NCI-H2196 treated with DMSO at 0.1 percent for 48 hours (cell line): ENCODE measurements around the gene SELENOO.

Experiments
- DNase-seq: peaks from one replicate; lab custom pipeline; 2025; ENCODE audit not compliant: unreplicated experiment; lab: John Stamatoyannopoulos, UW

Gene SELENOO

GRCh38 chr22:50252082-50253045, 51.6 kb downstream of the SELENOO start:
- no peak for DNase-seq

- DNase-seq: no peak
Measured at GRCh38 chr22:50253046-50253915, 52.5 kb downstream of the SELENOO start.

DNA sequence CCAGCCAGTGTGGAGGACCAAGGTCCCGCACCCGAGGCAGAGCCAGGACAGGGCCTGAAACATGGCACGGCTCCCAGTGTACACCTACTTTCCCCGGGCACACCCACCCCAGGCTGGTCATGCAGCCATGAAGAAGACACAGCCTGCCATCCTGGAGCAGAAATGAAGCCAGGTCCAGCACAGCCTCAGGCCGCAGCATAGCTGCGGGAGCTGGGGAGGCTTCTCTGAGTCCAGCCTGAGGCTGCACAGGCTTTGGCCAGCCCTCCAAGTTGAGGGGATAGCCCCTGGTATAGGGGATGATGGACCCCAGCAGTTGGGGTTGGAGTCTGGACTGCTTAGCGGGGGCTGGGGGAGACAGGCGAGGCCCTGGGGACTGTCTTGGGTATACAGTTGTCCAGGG, 53.1 kb downstream of the SELENOO start:
- DNase-seq: no peak

DNA sequence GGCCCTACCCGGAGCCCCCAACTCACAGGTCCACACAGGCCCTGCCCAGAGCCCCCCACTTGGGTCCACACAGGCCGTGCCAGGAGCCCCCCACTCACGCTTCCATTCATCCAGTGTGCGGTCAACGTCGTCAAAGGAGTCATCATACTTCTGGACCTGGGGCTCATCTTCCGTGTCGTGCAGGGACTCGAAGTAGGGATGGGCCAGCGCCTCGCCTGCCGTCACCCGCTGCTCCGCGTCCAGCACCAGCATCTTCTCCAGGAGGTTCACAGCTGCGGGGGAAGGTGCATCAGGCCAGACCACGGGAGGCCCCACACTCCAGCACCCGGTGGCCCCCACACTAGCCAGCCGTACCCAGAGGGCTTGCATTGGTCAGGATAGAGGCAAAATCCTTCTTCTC, 54.3 kb downstream of the SELENOO start:
- no peak for DNase-seq

DNA sequence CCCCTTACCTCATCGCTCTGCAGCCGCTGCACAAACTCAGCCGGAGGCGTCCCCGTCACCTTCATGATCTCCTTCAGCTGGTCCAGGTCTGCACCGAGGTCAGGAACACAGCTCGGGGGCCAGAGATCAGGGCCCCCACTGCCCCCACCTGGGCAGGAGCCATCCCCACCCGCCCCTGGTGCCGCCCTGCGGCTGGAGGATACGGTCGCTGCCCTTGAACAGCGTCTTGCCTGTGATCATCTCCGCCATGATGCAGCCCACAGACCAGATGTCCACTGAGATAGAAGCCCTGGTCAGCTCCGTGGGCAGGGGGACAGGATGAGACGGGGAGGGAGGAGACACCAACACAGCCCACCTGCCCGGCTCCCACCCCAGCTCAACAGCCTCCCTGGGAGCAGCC, 54.8 kb downstream of the SELENOO start:
- no peak for DNase-seq

GRCh38 chr22:50256258-50256862, 55.5 kb downstream of the SELENOO start:
- no peak for DNase-seq

DNA sequence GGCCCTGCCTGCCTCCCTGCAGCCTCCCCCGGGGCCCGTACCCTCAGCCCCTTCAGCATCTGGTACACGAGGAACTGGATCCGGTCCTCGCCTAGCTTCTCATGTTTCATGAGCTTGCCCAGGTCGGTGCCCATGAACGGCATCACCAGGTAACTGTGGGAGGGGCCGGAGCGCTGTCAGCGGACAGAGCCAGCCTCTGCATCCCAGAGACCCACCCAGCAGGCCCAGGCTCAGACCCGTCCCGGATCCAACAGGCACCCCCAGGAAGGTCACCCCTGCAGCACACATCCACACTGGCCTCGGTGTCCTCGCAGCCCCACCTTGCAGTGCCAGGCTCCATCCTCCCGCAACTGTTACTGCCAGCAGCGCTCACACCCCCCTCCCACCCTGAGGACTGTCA, 56.2 kb downstream of the SELENOO start:
- DNase-seq: no peak

GRCh38 chr22:50257451-50258360, 56.9 kb downstream of the SELENOO start:
- DNase-seq: no peak

DNA sequence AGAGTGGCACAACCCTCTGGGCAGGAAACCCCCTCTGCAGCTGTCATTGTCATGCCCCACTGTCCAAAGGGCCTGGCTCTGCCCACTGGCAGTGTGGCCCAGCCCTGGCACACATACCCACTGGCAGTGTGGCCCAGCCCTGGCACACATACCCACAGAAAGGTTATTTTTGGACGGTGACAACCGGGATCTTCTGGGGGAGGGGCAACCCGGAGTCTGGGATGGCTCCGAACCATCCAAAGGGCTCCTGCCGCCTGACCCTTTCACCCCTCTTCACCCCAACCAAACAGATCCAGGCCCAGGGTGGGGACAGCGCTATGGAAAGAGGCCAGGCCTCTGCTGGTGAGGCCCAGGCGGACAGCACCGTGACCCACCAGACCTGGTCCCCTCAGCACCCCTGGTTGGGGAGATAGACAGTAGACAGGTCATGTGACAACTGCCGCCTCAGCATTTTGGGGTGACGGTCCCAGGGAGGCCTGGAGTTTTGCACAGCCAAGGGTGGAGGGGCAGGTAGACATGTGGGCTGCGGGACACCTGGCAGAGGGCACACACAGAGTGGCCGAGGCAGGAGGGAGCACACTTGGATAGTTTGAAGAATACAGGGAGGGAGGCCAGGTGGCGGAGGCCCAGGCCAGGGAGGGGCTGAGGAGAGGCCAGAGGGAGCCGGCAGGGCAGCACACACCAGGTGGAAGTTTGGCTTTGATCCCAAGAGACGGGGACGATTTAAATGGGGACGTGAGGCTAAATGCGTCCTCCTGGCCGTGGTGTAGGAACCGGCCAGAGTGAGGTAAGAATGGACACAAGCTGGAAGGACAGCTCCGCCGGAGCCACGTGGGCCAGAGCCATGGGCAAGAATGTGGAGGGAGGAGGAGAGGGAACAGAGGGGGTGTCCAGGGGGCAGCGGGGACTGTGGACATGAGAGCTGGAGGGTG, 57.8 kb downstream of the SELENOO start:
- no peak for DNase-seq

DNA sequence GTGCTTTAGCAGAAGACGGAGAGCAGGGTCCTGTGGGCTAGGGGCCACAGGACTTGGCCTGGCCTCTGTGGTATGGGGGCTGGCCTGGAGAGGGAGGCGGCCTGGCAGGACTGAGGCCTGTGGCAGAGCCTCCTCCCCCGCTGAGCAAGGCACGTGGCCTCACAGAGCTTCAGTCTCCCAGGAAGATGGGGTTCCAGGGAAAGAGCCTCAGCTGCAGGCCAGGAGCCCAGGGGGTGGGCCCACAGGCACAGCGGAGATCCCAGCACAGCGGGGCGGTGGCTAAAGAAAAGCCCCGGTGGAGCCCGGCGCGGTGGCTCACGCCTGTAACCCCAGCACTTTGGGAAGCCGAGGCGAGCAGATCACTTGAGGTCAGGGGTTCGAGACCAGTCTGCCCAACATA, 58.5 kb downstream of the SELENOO start:
- no peak for DNase-seq

DNA sequence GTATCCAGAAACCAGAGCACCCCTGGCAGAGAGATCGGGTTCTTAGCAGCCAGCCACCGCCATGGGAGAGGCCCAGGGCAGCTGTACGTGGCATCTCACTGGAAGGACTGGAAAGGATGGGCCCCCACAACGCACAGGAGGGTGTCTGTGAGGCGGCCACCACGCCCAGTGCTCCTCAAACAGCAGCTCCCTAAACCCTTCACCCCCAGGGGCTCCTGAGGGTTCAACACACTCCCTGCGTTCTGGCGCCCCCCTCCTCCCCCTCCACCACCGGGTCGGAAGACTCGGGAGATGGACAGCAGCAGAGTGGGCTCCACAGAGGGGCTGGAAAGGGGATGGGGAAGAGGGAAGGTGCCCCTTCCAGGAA, 59.6 kb downstream of the SELENOO start:
- no peak for DNase-seq

DNA sequence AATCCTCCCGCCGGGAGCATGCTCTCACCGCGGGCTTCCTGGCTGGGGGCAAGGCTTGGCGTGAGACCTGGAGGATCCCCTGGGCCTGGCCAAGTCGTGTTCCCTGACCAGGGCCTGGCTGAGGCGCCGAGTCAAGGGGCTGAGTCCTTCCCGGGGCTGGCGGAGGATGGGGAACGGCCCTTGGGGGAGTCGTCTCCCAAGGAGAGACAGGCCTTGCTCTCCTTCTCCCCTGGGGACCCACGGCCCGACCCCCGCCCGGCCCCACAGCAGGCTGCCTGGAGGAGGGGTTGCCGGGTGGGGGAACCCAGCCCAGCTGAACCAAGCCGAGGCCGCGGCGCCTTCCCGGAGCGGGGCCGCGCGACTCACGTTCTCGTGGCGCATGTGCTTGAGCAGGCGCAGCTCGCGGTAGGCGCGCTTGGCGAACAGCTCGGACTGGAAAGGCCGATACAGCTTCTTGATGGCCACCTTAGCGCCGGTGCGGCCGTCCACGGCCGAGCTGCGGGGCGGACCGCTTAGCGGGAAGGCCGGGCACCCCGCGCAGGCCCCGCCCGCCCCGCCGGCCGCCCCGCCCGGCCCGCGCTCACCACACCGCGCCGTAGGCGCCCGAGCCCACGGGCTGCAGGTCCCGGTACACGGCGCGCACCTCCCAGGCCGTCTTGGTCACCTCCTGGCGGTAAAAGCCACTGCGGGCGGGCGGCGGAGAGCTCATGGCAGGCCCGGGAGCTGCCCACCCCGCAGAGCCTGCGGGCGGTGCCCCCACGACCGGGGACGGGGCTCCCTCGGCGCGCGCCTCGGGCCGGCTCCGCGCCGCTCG, 60.2 kb downstream of the SELENOO start:
- DNase-seq: no peak

GRCh38 chr22:50261615-50262459, 61.0 kb downstream of the SELENOO start, which contains the start of gene MAPK12:
TSS of gene MAPK12 (minus strand) at chr22:50261683. CDS start at chr22:50261509, 174 bp downstream.
- no peak for DNase-seq

DNA sequence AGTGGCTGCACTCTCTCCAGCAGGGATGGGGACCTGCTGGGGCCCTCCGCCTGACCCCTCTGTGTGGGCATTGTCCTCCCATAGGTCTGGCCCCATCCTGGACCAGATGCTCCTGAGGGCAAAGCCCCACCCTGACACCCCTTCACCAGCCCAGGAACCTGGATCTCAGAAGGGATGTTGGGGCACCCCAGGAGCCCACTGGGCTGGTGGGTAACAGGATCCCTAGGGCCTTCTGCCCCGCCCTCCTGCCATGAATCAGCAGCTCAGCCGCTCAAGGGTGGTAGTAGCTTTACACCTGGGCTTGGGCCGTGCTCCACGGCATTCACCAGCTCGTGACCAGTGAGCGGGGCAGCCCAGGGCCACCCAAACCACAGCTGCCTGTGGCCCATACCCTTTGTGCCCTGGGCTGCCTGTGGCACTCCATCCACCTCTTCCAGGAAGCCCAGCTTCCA, 61.7 kb downstream of the SELENOO start:
- DNase-seq: no peak

DNA sequence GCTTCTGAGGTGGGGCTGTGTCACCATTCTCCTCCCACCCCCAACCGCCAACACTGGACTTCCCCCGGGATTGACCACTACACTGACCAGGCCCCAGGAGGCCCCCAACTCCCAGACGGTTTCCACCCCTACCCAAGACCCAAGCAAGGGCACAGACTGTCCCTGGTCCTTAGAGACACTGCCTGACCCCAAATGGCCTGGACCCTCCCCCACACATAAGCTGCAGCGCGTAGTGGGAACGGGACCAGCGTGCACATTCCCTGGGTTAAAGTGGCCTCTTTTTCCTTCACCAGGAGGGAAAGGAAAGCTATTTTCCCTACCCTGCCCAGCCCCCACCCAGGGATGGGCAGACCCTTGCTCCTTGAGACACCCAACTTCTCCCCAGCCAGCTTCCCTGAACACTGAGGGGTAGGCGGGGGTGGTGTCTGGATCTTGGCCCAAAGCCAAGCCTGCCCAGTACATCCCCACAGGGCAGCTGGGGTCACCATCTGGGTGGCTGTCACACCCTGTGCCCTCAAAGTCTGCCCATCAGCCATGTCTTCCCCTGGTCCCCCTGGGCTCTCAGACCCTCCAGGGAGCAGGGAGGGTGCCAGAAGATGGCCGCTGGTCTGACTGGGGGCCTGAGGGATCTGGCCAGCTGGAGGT, 62.3 kb downstream of the SELENOO start:
- no peak for DNase-seq

DNA sequence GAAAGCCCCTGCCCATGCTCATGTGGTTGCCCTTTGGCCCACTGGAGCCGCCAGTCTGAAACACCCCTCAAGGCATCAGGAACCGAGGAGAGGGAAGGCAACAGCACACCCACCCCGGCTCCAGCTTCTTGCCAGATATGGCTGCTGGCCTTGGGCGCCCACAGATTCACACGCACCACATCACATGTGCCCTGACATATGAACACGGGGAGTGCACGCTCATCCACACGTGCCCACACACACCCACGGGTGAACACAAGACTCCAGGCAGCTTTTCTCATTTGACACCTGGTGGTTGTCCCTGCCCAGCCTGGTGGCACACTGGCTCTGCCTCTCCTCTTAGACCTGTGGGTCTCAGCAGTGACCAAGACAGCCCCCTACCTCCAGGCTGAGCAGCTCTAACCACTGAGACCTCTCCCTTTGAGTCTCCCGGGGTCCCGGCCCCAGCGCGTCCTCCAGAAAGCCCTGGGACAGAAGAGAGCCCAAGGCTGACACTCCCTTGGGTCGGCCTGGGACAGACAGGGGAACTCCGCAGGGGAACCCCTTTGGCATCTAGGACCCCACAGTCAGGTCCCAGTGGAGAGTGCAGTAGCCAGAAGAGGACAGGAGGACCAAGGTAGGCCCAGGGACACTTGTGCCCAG, 63.4 kb downstream of the SELENOO start:
- DNase-seq: no peak
